ENCODE measurements around the gene ADAMTS20.

DNA sequence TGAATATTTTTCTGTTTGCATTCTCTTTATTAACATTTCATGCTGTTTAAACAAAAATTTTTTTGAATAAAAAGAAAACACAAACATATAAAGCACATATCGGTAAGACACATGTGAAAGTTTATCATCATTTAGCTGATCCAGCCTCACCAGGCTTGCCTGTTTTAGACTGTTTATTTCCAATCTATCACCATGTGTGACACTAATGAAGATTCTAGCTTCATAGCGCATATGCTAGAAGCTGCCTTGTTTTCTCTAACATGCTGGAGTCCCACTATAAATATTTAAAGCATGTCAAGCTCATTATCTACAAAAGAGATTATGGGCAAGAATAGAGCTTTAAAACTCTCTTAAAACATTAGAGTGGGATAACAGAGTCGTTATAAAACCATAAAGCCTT lies 25.4 kb upstream of the ADAMTS20 start:
- TF ChIP-seq POLR2A (IDR thresholded peaks at IDR 0.05): no peak
- TF ChIP-seq, protein P1, sequence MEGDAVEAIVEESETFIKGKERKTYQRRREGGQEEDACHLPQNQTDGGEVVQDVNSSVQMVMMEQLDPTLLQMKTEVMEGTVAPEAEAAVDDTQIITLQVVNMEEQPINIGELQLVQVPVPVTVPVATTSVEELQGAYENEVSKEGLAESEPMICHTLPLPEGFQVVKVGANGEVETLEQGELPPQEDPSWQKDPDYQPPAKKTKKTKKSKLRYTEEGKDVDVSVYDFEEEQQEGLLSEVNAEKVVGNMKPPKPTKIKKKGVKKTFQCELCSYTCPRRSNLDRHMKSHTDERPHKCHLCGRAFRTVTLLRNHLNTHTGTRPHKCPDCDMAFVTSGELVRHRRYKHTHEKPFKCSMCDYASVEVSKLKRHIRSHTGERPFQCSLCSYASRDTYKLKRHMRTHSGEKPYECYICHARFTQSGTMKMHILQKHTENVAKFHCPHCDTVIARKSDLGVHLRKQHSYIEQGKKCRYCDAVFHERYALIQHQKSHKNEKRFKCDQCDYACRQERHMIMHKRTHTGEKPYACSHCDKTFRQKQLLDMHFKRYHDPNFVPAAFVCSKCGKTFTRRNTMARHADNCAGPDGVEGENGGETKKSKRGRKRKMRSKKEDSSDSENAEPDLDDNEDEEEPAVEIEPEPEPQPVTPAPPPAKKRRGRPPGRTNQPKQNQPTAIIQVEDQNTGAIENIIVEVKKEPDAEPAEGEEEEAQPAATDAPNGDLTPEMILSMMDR (IDR thresholded peaks at IDR 0.05): no peak

All from esophagus squamous epithelium (tissue), 4 donors.